GM19463 (cell line): Measurements from ENCODE around the gene SETD2.

Experiments used
- ATAC-seq: cut with Tn5 transposase; IDR thresholded peaks from one replicate; pipeline ENCODE4 v1.9.1; 2021; ENCODE audit warnings: mild to moderate bottlenecking, moderate library complexity; ENCODE audit not compliant: unreplicated experiment

The SETD2 gene

DNA sequence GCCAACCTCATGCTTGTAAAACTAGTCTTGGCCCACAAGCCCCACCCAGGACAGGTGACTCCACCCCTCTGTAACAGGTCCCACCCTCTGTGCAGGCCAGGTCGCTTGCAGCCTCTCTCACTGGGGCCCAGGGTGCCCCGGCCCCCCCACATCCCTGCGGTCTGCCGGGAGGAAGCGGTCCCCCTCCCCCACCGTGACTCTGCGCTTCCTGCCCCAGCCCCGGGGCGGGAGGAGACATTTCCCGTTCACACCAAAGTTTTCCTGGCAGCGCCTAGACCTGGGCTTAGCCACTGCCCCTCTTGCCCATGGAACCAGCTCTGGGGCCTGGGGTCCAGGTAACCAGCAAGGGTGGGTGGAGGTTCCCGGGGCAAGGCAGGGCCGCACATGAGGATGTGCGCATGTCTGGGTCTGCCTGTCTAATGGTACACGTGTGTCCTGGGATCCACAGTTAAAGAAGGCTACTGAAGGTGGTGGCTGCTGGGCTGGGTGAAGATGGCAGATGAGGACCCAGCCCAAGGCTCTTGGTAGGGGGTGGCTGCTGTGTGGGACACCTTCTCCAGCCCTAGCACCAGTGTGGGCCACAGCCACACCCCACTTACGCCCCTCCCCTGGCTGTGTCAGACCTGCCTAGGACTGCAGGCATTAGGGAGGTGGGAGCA is 176.0 kb downstream of the SETD2 start:
- peak; percentile 74 for ATAC-seq

GRCh38 chr3:46987319-46987742 is 176.6 kb downstream of the SETD2 start:
- peak; percentile 9 for ATAC-seq

DNA sequence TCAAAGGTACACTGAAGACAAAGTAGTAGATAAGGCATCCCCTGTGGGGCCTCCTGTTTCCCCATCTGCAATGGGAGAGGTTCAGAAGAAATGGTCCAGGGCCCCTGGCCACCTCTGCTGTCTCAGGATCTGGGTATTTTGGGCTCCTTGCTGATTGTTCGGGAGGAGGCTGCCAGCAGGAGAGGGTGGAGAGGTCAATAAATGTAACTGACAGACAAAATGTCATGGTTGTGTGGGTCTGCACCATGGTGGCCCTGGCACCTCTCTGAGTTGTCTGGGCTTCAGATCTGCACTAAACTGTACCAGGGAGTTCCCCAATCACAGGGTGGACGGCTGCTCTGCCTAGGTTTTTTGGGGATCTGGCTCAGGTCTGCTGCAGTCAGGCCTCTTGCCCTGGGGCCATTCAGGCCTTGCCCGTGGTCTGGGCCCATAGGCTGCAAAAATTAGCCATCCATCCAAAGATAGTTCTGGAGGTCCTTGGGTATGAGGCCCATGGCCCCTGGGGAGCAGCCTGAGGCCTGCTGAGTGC is 177.1 kb downstream of the SETD2 start:
- ATAC-seq: no peak

DNA sequence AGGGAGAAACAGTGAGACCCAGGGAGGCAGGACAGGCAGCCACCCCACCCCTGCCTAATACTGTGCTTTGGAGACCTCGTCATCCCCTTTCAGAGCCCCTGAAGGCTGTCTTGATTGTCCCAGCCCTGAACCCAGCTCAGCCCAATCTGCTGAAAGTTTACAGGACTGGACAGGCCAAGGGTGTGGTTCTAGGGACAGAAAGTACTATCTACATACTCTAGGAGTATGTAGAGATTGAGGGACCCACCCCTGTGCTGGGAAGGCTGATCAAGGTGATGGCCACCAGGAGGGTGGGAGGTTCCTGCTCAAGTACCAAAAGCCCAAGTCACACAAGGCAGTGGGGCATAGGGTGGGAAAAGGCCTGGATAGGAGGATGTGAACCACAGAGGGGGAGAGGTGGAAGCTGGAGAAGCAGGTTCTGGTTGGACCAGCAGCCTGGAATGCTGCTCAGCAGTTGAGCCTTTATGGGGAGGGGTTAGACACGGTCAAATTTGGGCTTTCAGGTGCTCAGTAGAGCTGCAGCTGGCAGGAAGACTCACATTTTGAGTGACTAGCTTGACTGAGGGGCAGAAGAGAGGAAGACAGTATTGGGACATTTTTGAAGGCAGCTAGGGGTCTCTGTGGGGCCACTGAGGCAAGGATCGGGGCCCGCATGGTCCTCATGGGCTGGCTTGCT is 177.7 kb downstream of the SETD2 start:
- ATAC-seq: no peak

GRCh38 chr3:46985588-46985987 is 178.3 kb downstream of the SETD2 start:
- ATAC-seq: no peak

GRCh38 chr3:46984591-46985459 is 179.1 kb downstream of the SETD2 start:
- no peak for ATAC-seq

DNA sequence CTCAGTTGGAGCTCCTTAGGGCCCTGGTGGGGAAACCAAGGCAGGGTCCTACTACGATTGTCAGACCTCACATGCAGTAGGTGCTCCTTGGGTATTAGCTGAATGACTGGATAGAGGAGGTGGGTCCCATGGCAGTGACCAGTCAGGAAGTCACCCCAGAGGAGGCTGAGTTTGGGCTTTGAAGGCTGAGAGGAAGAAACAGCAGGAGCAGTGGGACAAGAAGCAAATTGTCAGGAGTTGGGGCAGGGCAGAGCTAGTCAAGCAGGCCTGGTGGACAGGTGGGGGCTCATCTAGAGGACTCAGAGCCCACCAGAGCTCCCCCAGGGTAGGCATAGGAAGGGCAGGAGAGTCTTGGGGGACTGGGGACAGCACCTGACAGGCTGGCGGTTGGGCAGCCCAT is 181.4 kb downstream of the SETD2 start:
- ATAC-seq: no peak

- no peak for ATAC-seq
Measured at GRCh38 chr3:46981932-46982471, 181.9 kb downstream of the SETD2 start.

- no peak for ATAC-seq
Measured at GRCh38 chr3:46979958-46980497, 183.9 kb downstream of the SETD2 start.

GRCh38 chr3:46978985-46979944 is 184.6 kb downstream of the SETD2 start, which contains the start of gene NBEAL2:
NBEAL2 (plus strand) TSS chr3:46979666; CDS start chr3:46979862, 196 bp downstream.
- ATAC-seq: peak; percentile 85

DNA sequence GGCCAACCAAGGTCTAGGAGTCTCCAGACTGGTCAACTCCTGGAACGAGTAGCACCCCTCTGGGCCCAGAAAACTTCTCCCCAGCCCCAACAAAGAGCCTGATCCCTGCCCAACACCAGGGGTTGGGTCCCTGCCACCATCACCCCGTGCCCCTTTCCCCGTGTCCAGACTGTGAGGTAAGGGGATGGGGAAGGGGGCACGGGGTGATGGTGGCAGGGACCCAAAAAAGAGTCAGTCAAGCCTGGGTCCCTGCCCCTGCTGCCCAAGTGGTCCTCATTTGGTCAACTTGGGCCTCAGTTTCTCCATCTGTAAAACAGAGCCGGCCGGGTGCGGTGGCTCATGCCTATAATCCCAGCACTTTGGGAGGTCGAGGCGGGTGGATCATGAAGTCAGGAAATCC is 185.5 kb downstream of the SETD2 start:
- ATAC-seq: no peak

DNA sequence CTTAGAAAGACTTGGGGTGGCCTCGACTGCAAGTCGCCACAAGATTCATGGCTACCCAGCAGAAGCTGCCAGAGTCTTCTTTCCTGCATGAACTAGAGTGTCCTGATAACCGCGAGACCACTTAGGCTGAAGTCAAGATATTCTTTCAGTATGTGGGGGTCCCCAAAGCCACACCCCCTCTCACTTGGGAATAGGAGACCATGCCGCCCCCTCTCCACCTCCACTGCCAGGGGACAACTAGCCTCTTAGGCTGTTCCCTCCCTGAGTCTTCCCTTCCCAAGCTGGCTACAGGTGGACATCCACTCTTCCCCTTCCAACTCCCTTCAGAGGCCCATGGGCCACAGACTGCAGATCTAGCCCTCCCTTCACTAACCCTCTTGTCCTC is 186.1 kb downstream of the SETD2 start:
- ATAC-seq: no peak

DNA sequence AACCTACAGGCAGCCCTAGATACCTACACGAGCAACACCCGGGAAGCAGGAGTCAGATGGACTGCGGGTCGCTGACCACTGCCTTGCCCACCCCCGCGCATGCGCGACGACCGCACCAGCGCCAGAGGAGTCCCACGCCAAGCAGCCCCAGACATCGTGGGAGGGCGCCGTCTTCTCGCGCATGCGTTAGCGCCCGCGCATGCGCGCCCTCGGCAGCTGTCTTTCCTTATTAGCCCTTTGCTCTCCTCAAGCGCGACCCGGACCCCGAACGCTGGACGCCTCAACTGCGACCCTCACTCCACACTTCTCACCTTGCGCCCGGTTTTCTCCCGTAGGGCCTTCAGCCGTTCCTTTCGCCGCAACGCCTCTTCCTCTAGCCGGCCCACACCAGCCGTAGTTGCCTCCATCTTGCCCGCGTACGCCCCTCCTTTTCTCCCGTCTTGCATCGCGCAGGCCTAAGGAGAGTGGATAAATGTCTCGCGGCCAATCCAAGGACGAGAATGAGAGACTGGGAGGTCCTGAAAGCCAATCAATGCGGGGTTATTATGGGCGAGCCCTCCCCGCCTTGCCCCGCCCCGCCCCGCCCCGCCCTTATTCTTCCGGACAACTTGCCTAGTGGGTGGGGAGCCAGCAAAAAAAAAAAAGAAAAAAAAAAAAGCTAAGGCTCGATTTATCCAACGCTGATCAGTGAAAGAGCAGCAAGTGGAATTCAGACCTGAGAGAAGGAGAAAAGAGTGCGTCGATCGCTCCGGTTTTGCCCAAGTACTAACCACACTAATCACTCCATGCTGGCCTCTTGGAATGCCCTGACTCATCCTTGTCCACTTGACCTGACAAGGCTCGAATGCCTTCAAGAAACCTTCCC is 187.4 kb downstream of the SETD2 start, which contains the start of gene CCDC12:
Gene CCDC12 (minus strand): TSS at position 420 of the 865 bp plus-strand sequence. CDS start 13 bp downstream, at position 407.
- peak; percentile 51 for ATAC-seq

DNA sequence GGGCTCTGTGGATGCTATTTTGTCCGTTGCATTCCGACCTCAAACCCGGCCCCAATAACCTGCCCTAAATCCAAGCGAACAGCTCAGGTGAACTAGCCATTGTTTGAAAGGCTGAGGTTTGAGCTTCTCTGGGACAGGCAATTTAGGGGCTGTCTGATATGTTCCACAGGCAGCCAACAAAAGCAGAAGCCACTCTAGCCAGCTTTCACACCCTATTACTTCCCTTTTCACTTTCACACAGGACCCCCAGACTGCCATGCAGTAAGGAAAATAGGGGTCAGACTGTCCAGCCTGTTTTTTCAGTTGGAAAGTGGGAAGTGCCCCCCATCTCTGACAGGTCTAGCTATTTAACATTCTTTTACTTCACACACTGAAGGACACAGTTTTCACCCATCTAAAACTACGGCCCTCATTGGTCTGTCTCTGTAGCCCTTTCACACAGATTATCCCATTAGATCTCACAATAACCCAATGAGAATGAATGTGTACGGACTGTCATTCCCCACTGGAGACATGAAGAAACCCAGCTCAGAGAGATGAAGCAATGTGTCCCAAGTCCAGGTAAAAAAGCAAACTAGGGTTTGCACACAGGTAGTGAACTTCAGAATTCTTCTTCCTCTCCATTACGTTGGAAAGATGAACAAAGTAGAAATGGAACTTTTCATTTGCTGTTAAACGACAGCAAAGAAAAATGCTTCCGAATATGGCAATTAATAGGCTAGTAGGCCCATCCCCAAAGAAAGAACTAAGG is 189.3 kb downstream of the SETD2 start:
- ATAC-seq: no peak

DNA sequence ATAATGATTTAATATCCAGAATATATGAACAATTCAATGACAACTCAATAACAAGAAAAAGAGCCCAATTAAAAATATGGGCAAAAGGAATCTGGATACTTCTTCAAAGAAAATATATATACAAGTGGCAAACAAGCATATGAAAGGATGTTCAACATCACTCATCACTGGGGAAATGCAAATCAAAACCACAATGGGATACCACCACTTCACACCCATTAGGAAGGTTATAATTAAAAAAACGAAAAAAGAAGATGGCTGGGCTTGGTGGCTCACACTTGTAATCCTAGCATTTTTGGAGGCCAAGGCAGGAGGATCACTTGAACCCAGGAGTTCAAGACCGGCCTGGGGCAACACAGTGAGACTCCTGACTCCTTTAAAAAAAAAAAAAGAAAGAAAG is 191.5 kb downstream of the SETD2 start:
- ATAC-seq: no peak

- ATAC-seq: no peak
Measured at GRCh38 chr3:46971742-46972141, 192.2 kb downstream of the SETD2 start.

DNA sequence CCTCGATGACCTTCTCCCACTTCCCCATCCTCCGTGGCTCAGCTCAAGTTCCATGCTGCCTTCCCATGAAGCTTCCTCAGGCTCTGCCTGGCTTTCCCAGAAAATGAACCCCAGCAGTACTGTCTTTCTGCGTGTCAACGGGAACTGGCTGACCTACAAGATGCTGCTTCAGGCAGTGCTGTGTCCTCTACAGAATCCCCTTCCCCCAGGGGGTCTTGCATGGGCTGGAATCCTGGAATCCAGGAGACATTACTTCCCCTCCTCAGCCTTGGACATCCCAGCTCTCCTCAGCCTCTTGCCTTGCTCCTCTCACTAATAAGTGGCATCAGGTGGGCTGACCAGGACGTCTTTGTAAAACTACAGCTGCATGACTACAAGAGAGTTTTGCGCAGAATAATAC is 192.8 kb downstream of the SETD2 start:
- no peak for ATAC-seq
